Gastroesophageal sphincter (tissue), 3 donors: ENCODE measurements around the gene STAM2.

Experiments used
- EP300 ChIP-seq: sonication (generic); formaldehyde crosslinking; IDR thresholded peaks from one replicate; pipeline ENCODE4 v1.6.1; 2017; ENCODE audit warnings: antibody characterized with exemption, mild to moderate bottlenecking
- POLR2A ChIP-seq, 2 donors: fragments of 450-650 bp; IDR thresholded peaks; one replicate each; pipeline ENCODE4 v1.6.1; 2017; ENCODE audit warnings: antibody characterized with exemption in 2 of 2, mild to moderate bottlenecking in 2 of 2, moderate library complexity in 1 of 2
- POLR2AphosphoS5 ChIP-seq: sonication (generic); formaldehyde crosslinking; IDR thresholded peaks from one replicate; pipeline ENCODE4 v1.6.1; 2017; ENCODE audit warnings: antibody characterized with exemption
- TF ChIP-seq, protein P1 (sequence below), 4 experiments: fragments of 200-600 bp in 2 of 4; fragments of 450-650 bp in 2 of 4; sonication (generic) in 1 of 4; IDR thresholded peaks; one replicate each; pipeline ENCODE4 v1.5.1; 2017 to 2019; ENCODE audit warnings: antibody characterized with exemption in 4 of 4, mild to moderate bottlenecking in 2 of 4, moderate library complexity in 2 of 4

DNA sequence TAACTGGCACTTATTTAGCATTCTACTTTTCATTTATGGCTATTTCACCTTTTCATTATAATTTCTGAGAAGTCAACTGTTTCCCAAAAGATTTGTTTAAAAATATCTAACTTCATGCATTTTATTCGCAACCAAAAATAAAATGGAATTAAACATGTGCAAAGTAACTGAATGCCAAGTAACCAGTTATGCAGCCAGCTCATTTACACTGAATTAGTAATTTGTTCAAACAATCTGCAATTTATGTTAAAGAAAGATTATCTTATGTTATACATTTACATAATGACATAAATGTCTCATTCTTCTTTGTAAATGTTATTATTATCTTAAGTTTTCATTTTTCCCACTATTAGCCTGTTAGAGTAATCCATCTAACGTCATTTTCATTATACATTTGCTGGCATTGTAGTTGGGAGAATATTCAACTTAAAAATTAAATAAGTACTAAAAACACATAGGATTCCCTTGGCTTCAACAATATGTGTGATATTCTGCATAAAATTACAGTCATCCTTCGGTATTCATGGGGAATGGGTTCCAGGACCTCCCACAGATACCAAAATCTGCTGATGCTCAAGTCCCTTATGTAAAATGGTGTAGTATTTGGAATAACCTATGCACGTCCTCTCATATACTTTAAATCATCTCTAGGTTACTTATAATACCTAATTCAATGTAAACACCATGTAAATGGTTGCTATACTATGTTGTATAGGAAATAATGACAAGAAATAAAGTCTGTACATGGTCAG, 43.7 kb upstream of the STAM2 start:
- TF ChIP-seq, protein P1, sequence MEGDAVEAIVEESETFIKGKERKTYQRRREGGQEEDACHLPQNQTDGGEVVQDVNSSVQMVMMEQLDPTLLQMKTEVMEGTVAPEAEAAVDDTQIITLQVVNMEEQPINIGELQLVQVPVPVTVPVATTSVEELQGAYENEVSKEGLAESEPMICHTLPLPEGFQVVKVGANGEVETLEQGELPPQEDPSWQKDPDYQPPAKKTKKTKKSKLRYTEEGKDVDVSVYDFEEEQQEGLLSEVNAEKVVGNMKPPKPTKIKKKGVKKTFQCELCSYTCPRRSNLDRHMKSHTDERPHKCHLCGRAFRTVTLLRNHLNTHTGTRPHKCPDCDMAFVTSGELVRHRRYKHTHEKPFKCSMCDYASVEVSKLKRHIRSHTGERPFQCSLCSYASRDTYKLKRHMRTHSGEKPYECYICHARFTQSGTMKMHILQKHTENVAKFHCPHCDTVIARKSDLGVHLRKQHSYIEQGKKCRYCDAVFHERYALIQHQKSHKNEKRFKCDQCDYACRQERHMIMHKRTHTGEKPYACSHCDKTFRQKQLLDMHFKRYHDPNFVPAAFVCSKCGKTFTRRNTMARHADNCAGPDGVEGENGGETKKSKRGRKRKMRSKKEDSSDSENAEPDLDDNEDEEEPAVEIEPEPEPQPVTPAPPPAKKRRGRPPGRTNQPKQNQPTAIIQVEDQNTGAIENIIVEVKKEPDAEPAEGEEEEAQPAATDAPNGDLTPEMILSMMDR (IDR thresholded peaks at IDR 0.05) = no peak
- TF ChIP-seq EP300 (no peak), POLR2A (IDR thresholded peaks at IDR 0.05) (no peak), POLR2AphosphoS5 (no peak)
